Parathyroid adenoma (tissue), 2 donors: ENCODE results near the gene MAP3K5.

Experiments
- H2AFZ ChIP-seq: fragments of 300-600 bp; sonication (generic); one replicate; pipeline ENCODE4 v1.7.0; 2017; ENCODE audit warnings: antibody characterized with exemption, mild to moderate bottlenecking
- H3K27ac ChIP-seq: fragments of 300-600 bp; sonication (generic); one replicate; pipeline ENCODE4 v1.7.0; 2017
- H3K27me3 ChIP-seq: fragments of 300-600 bp; sonication (generic); one replicate; pipeline ENCODE4 v1.7.0; 2017; ENCODE audit warnings: low read length; ENCODE audit not compliant: control insufficient read depth, insufficient read depth
- H3K36me3 ChIP-seq: fragments of 300-600 bp; sonication (generic); one replicate; pipeline ENCODE4 v1.7.0; 2017; ENCODE audit warnings: low read length; ENCODE audit not compliant: control insufficient read depth, insufficient read depth
- H3K4me1 ChIP-seq: fragments of 300-600 bp; sonication (generic); one replicate; pipeline ENCODE4 v1.7.0; 2017; ENCODE audit warnings: control low read depth
- H3K4me2 ChIP-seq: fragments of 300-600 bp; sonication (generic); one replicate; pipeline ENCODE4 v1.7.0; 2017; ENCODE audit warnings: low read length
- H3K4me3 ChIP-seq: fragments of 300-600 bp; sonication (generic); one replicate; pipeline ENCODE4 v1.7.0; 2017; ENCODE audit warnings: low read depth, low read length
- H3K79me2 ChIP-seq: fragments of 300-600 bp; sonication (generic); one replicate; pipeline ENCODE4 v1.7.0; 2017; ENCODE audit warnings: control low read depth
- H3K9ac ChIP-seq: fragments of 300-600 bp; sonication (generic); one replicate; pipeline ENCODE4 v1.7.0; 2017; ENCODE audit warnings: mild to moderate bottlenecking
- H3K9me3 ChIP-seq: fragments of 300-600 bp; sonication (generic); one replicate; pipeline ENCODE4 v1.7.0; 2017; ENCODE audit warnings: low read length; ENCODE audit not compliant: control insufficient read depth
- TF ChIP-seq, protein P1 (sequence below): fragments of 300-600 bp; sonication (generic); IDR thresholded peaks from one replicate; pipeline ENCODE4 v1.7.0; 2017; ENCODE audit warnings: antibody characterized with exemption, mild to moderate bottlenecking
- donor health status: primary hyperparathyroidism.

Gene MAP3K5

DNA sequence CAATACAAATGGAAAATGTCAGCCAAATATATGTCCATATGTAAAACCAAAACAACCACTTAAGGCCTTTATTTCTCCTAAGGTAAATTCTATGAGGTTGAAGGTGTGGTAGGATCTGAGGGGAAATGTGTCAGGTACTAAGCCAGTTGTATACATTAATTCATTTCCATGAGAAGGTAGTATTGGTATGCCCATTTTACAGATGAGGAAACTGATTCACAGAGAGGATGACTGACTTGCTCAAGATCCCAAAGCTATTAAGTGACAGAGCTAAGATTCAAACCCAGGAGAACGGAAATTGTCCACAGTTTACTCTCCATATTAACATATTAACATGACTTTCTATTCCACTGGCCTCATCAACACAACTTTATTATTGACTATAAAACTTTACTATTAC, 177.9 kb downstream of the MAP3K5 start:
- Histone ChIP-seq H3K27ac (no peak overlapping the region), H3K4me2 (no peak overlapping the region), H3K79me2 (no peaks in the 10 kb centered on the region), H3K36me3 (no peaks in the 10 kb centered on the region), H2AFZ (no peak overlapping the region), H3K9ac (no peak overlapping the region), H3K9me3 (no peaks in the 10 kb centered on the region), H3K27me3 (no peaks in the 10 kb centered on the region), H3K4me3 (no peak overlapping the region), H3K4me1 (no peaks in the 10 kb centered on the region)
- TF ChIP-seq, protein P1, sequence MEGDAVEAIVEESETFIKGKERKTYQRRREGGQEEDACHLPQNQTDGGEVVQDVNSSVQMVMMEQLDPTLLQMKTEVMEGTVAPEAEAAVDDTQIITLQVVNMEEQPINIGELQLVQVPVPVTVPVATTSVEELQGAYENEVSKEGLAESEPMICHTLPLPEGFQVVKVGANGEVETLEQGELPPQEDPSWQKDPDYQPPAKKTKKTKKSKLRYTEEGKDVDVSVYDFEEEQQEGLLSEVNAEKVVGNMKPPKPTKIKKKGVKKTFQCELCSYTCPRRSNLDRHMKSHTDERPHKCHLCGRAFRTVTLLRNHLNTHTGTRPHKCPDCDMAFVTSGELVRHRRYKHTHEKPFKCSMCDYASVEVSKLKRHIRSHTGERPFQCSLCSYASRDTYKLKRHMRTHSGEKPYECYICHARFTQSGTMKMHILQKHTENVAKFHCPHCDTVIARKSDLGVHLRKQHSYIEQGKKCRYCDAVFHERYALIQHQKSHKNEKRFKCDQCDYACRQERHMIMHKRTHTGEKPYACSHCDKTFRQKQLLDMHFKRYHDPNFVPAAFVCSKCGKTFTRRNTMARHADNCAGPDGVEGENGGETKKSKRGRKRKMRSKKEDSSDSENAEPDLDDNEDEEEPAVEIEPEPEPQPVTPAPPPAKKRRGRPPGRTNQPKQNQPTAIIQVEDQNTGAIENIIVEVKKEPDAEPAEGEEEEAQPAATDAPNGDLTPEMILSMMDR: no peak

DNA sequence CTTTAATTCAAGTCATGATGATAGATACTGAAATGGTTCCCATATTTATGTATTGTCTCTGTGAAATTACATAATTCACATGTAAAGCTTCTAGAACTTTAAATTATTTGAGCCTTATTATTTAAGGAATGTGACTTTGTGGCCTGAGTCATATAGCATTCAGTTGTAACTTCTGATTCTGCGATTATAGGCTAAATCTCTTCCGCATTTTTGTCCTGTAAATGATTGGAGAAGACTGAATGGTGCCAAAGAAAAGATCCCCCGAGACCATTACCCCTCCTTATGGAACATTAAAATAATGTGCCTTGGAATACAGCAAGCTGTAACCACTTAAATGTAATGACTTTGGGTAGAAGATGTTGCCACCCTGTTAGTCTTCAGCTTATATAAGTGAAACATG, 178.8 kb downstream of the MAP3K5 start:
- no peak overlapping the region for H3K4me3 ChIP-seq

DNA sequence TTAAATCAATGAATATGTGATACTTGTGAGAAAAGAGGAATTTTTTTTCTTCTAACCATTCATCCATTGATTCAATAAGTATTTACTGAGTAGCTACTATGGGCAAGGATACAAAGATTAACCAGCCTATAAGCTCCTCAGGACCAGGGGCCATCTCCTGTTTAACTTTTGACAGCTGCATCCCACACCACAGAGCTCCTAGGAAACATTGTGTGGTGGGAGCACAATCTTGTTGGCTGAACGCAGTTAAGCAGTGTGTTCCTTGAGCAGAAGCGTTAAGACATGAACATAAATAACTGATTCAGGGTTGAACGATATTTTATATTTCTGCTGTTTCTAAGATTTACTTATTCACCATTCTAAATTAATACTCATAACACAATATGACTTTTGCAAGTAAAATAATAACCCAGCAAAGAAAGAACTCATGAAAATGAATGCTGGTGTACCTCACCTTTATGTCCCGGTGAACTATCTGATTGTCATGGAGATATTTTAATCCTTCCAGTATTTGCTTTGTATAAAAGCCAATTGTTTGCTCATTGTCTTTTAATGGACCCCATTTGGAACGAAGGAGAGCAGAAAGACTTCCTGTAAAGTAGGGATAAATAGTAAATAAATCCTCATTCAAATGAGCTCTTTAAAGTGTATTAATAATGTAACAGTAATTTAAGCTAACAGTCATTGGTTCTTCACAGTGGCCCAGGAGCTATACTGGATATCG, 179.4 kb downstream of the MAP3K5 start:
- Histone ChIP-seq H3K4me1 (no peaks in the 10 kb centered on the region), H3K27me3 (no peaks in the 10 kb centered on the region), H3K27ac (no peak overlapping the region), H2AFZ (no peak overlapping the region), H3K4me2 (no peak overlapping the region), H3K36me3 (no peaks in the 10 kb centered on the region), H3K9me3 (no peaks in the 10 kb centered on the region), H3K79me2 (no peaks in the 10 kb centered on the region), H3K4me3 (no peak overlapping the region), H3K9ac (no peak overlapping the region)
- TF ChIP-seq, protein P1: no peak

More for the DNA sequence above, 178.8 kb downstream of the MAP3K5 start:
- Histone ChIP-seq H3K4me1 (no peaks in the 10 kb centered on the region), H3K27ac (no peak overlapping the region), H3K79me2 (no peaks in the 10 kb centered on the region), H3K36me3 (no peaks in the 10 kb centered on the region), H3K9ac (no peak overlapping the region), H3K9me3 (no peaks in the 10 kb centered on the region), H3K4me2 (no peak overlapping the region), H3K27me3 (no peaks in the 10 kb centered on the region), H2AFZ (no peak overlapping the region)
- TF ChIP-seq, protein P1: no peak

DNA sequence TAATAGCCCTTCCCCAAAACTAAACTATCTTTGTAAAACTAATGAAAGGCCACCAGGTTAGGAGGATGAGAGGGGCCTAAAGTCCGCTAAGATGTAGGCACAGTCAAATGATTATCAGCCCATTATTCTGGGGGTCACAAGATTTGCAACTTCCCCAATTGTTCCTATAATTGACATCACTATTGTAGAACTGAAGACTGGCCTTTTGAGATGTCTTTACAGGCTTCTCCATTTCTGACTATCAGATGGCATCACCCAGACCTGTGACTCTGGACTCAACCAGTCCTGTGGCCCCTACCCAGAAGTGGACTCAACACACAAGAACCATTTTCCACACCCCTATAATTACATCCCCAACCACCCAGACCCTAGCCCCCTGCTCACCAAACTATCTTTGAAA, 180.5 kb downstream of the MAP3K5 start:
- no peaks in the 10 kb centered on the region for H3K4me1 ChIP-seq
- H3K27ac ChIP-seq: no peak overlapping the region
- H3K4me2 ChIP-seq: no peak overlapping the region
- no peak overlapping the region for H3K4me3 ChIP-seq
- H3K79me2 ChIP-seq: no peaks in the 10 kb centered on the region
- no peak overlapping the region for H3K9ac ChIP-seq
- H2AFZ ChIP-seq: no peak overlapping the region
- no peaks in the 10 kb centered on the region for H3K27me3 ChIP-seq
- H3K9me3 ChIP-seq: no peaks in the 10 kb centered on the region
- TF ChIP-seq, protein P1: no peak
- no peaks in the 10 kb centered on the region for H3K36me3 ChIP-seq

DNA sequence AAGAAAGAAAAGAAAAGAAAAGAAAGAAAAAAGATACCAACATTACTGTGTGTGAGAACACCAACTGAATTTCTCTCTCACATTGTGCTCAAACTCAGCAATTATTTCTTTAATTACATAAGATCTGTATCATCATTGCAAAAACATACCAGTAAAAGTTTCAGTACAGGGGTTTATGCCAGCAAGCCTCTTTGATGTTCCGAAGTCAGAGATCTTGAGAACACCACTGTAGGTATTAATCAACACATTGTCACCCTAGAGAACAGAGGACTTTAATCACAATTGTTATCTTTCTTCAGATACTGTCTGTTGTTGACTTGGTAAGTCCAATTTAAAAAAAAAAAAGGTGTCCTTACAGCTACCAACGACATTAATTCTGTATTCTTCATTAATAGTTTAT, 181.1 kb downstream of the MAP3K5 start:
- Histone ChIP-seq H3K36me3 (no peaks in the 10 kb centered on the region), H3K9me3 (no peaks in the 10 kb centered on the region), H2AFZ (no peak overlapping the region), H3K4me3 (no peak overlapping the region), H3K27ac (no peak overlapping the region), H3K9ac (no peak overlapping the region), H3K4me1 (no peaks in the 10 kb centered on the region), H3K79me2 (no peaks in the 10 kb centered on the region), H3K27me3 (no peaks in the 10 kb centered on the region), H3K4me2 (no peak overlapping the region)
- TF ChIP-seq, protein P1: no peak
